GM12891 (cell line): ENCODE data around the gene GPC6.

Experiments
- POLR2A ChIP-seq: IDR thresholded peaks from 2 replicates; pipeline ENCODE4 v1.6.1; 2011; ENCODE audit warnings: low read depth, low read length, control low read depth
- POLR2AphosphoS5 ChIP-seq: IDR thresholded peaks from 2 replicates; pipeline ENCODE4 v1.6.1; 2011; ENCODE audit warnings: low read depth, low read length, control low read depth
- POU2F2 ChIP-seq: IDR thresholded peaks from 2 replicates; pipeline ENCODE4 v1.6.1; 2011; ENCODE audit warnings: low read depth, mild to moderate bottlenecking, control low read depth, low read length, moderate library complexity
- SPI1 ChIP-seq: IDR thresholded peaks from 2 replicates; pipeline ENCODE4 v1.6.1; 2011; ENCODE audit warnings: low read depth, low read length, control low read depth
- TAF1 ChIP-seq: IDR thresholded peaks from 2 replicates; pipeline ENCODE4 v1.6.1; 2011; ENCODE audit warnings: low read depth, low read length, control low read depth

- TF ChIP-seq POLR2AphosphoS5 (no peak), POLR2A (no peak), POU2F2 (no peak), TAF1 (no peak), SPI1 (no peak)
Measured at GRCh38 chr13:94175076-94175475, 948.5 kb downstream of the GPC6 start.
